HFFc6 (cell line): ENCODE measurements around the gene LCLAT1. TPM values are rescaled to one million over a fixed set of nuclear protein-coding genes. Genes with fewer than 3 reads are reported as not detected.
A peak's percentile ranks its signal among the peaks of the same experiment; 100 is the strongest.

Experiments
- DNase-seq: peaks from one replicate; pipeline ENCODE4 v3.0.0-alpha.2; 2018
- H3K27ac Mint-ChIP-seq: 2 replicates; pipeline ENCODE4 v1.8.0; 2020; ENCODE audit warnings: mild to moderate bottlenecking, mixed read lengths
- H3K27me3 Mint-ChIP-seq: 2 replicates; pipeline ENCODE4 v1.8.0; 2021; ENCODE audit warnings: mild to moderate bottlenecking, moderate library complexity, mixed read lengths; ENCODE audit not compliant: insufficient read depth
- H3K36me3 Mint-ChIP-seq: 2 replicates; pipeline ENCODE4 v1.8.0; 2021; ENCODE audit warnings: low read depth, mixed read lengths
- H3K4me1 Mint-ChIP-seq: 2 replicates; pipeline ENCODE4 v1.8.0; 2020; ENCODE audit warnings: low read depth, mixed read lengths
- H3K4me3 Mint-ChIP-seq: 2 replicates; pipeline ENCODE4 v1.8.0; 2020; ENCODE audit warnings: mild to moderate bottlenecking, moderate library complexity, mixed read lengths
- H3K9me3 Mint-ChIP-seq: 2 replicates; pipeline ENCODE4 v1.8.0; 2020; ENCODE audit warnings: mild to moderate bottlenecking, mixed read lengths
- total RNA-seq, 6 experiments: library from RNA; stranded (reverse); fragmentation: NEBNext Ultra II Directional; extraction: Animal tissue kit (Norgen Biotek cat#: 25700); gene quantifications; 2 replicates in 1 of 6; 3 replicates in 5 of 6; pipeline ENCODE4 v1.2.3, GENCODE V29; 2021
- TF ChIP-seq, protein P1 (sequence below): fragments of 200-600 bp; sonication (generic); IDR thresholded peaks from 2 replicates; pipeline ENCODE4 v1.5.0; 2021; ENCODE audit warnings: antibody characterized with exemption, mild to moderate bottlenecking

LCLAT1 gene
- total RNA-seq, 6 experiments from 2014 or later: 21.0 to 27.0 (median 23.0) TPM

DNA sequence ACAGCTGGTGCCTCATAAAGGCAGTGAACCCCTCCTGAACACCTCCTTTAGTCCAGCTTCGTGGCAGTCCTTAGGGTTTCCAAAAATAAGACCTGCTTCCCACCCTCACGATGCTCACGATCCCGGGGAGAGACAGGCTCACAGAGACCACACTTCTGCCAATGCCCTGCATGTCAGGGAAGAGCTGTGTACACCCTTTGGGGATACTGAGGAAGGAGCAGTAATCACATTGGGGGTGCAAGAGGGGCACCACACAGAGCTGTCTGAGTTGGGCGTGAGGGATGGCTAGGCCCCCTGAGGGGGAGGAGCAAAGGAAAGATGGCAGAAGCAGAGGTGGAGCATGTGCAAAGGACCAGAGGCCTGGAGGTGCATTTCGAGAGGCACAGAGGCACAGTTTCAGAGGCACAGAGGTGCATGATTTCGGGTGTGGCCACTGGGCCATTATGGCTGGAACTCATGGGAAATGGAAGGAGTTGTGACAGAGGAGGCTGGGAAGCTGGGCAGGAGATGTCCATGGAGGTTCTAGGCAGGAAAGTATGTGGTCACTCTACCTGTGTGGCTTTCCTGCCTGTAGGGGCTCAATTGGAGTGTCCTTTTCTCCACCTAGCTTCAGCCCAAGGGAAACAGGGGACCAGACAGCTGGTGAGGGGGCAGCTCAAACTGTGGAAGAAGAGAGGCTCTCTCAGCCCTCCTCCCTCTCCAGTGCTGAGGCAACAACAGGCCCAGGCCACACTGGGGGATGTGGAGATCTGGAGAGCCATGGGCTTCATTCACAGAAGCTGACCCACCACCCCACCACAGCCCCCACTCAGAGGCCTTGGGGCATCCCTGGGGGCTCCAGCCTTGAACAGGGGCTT, 244.3 kb downstream of the LCLAT1 start:
- TF ChIP-seq, protein P1, sequence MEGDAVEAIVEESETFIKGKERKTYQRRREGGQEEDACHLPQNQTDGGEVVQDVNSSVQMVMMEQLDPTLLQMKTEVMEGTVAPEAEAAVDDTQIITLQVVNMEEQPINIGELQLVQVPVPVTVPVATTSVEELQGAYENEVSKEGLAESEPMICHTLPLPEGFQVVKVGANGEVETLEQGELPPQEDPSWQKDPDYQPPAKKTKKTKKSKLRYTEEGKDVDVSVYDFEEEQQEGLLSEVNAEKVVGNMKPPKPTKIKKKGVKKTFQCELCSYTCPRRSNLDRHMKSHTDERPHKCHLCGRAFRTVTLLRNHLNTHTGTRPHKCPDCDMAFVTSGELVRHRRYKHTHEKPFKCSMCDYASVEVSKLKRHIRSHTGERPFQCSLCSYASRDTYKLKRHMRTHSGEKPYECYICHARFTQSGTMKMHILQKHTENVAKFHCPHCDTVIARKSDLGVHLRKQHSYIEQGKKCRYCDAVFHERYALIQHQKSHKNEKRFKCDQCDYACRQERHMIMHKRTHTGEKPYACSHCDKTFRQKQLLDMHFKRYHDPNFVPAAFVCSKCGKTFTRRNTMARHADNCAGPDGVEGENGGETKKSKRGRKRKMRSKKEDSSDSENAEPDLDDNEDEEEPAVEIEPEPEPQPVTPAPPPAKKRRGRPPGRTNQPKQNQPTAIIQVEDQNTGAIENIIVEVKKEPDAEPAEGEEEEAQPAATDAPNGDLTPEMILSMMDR: no peak
- Mint-ChIP-seq H3K4me3 (no peak overlapping the region), H3K4me1 (peaks cover 24% of the 10 kb centered on the region), H3K36me3 (no peaks in the 10 kb centered on the region), H3K27me3 (peaks cover 14% of the 10 kb centered on the region; the same call in 1 of the 2 replicates), H3K9me3 (no peaks in the 10 kb centered on the region), H3K27ac (no peak overlapping the region)
- no peak for DNase-seq

DNA sequence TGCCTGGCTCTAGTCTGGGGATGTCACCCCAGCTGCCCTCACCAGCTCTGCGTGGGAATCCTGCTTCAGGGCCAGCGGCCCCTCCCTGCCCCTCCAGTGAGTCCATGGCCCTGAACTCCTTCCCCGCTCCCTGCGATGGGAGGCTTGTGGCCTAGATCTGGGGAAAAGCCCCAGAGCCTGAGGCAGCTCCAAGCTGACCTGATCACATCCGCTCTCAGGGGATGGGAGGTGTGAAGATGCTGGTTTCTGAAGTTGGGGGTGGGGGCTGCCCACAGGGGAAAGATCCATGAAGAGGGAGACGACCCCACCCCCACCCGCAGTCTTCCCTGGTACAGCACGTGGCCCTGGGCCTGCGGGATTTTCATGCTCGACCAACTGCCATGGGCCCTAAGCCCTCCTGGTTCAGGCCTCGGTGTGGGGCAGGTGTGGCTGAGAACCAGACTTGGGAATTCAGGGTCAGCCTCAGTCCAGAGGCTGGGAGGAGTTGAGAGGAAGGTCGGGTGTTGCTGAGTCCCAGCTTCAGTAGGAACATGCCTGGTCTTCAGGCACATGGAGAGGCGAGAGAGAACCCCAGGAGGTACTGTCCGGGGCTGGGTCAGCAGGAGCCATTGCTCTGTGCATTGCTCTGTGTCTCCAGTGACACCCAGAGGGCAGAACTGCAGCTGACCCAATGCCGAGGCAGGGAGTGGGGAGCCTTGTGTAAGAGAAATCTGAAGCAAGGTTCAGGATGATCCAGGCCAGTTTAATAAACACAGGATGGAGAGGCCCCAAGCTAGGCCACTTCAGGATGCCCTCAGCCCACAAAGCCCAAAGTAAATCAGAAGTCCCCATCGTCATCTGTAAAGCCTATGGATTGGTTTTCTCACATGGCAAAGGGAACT, 245.1 kb downstream of the LCLAT1 start:
- no peaks in the 10 kb centered on the region for H3K9me3 Mint-ChIP-seq
- TF ChIP-seq, protein P1: peak; percentile 62
- peaks cover 11% of the 10 kb centered on the region; the same call in 1 of the 2 replicates for H3K27me3 Mint-ChIP-seq
- DNase-seq: peak; percentile 22
- no peaks in the 10 kb centered on the region for H3K36me3 Mint-ChIP-seq
- H3K4me1 Mint-ChIP-seq: peaks cover 24% of the 10 kb centered on the region
- H3K4me3 Mint-ChIP-seq: no peak overlapping the region
- no peak overlapping the region; the same call in 1 of the 2 replicates for H3K27ac Mint-ChIP-seq

DNA sequence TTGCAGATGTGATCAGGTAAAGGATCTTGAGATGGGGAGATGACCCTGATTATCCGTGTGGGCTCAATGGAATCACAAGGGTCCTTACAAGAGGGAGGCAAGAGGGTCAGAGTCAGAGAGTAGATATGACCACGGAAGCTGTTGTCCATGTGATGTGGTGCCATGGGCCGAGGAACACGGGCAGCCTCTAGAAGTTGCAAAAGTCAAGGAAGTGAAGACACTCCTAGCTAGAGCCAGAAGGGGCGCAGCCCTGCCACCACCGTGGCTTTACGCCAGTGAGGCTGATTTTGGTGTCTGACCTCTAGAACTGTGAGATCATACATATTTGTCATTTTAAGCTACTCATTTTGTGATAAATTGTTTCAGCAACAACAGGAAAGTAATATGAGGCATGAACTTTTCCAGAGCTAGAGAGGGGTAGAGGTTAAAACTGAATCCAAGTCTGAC, 245.8 kb downstream of the LCLAT1 start:
- TF ChIP-seq, protein P1: no peak
- Mint-ChIP-seq H3K27ac (no peak overlapping the region), H3K36me3 (no peaks in the 10 kb centered on the region), H3K4me3 (no peak overlapping the region), H3K9me3 (no peaks in the 10 kb centered on the region), H3K27me3 (peaks cover 11% of the 10 kb centered on the region; the same call in 1 of the 2 replicates), H3K4me1 (peaks cover 24% of the 10 kb centered on the region)
- no peak for DNase-seq

Other genes starting within 250 kb of the LCLAT1 start
- gene LBH, start 215.7 kb upstream of the LCLAT1 start, total RNA-seq: 10 to 100 TPM; 24.4 to 99.2 (median 92.8) TPM